GM21515 (cell line): ENCODE measurements around the gene KRTAP4-16.
"Not testable (repeated sequence)": the region's sequence is repeated elsewhere in the genome, so short reads cannot be mapped to it uniquely, and the experiment has no call there.

Source experiments
- ATAC-seq: cut with Tn5 transposase; IDR thresholded peaks from one replicate; pipeline ENCODE4 v1.9.1; 2021; ENCODE audit not compliant: unreplicated experiment

The KRTAP4-16 gene

GRCh38 chr17:41119696-41120690 lies 18.0 kb upstream of the KRTAP4-16 start:
- ATAC-seq: not testable (repeated sequence)

- ATAC-seq: no peak
Observed at GRCh38 chr17:41118721-41119120, 16.7 kb upstream of the KRTAP4-16 start.

DNA sequence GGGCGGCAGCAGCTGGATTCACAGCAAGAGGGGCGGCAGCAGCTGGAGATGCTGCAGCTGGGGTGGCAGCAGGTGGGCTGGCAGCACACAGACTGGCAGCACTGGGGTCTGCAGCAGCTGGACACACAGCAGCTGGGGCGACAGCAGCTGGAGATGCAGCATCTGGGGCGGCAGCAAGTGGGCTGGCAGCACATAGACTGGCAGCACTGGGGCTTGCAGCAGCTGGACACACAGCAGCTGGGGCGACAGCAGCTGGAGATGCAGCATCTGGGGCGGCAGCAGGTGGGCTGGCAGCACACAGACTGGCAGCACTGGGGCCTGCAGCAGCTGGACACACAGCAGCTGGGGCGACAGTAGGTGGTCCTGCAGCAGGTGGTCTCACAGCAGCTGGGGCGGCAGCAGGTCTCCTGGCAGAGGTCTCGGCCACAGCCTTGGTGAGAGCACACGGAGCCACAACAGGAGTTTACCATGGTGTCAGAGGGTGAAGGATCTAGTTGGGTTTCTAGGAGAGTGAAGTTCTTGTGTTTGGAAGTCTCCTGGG lies 15.9 kb upstream of the KRTAP4-16 start, which contains the start of gene KRTAP4-11:
Gene KRTAP4-11 (minus strand): TSS at position 528 of the 541 bp plus-strand sequence. CDS start 58 bp downstream, at position 470.
- ATAC-seq: not testable (repeated sequence)

DNA sequence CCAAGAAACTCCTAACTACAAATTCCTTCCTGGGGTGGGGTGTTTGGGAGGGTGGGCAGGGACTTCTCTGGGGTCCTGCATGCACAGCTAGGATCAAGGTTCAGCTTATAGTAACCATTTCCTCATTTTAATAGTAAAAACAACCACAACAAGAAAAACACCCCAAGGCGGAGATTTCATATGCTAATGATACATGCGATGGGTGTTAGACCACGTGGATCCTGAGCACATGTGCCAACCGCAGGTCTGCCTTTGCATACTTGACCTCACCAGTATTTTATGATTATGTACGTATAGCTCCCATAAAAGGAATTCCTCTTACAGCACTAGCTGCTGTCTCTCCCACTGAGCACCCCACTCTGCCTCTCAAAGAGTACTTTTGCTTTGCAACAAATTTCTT lies 14.3 kb upstream of the KRTAP4-16 start:
- ATAC-seq: no peak

DNA sequence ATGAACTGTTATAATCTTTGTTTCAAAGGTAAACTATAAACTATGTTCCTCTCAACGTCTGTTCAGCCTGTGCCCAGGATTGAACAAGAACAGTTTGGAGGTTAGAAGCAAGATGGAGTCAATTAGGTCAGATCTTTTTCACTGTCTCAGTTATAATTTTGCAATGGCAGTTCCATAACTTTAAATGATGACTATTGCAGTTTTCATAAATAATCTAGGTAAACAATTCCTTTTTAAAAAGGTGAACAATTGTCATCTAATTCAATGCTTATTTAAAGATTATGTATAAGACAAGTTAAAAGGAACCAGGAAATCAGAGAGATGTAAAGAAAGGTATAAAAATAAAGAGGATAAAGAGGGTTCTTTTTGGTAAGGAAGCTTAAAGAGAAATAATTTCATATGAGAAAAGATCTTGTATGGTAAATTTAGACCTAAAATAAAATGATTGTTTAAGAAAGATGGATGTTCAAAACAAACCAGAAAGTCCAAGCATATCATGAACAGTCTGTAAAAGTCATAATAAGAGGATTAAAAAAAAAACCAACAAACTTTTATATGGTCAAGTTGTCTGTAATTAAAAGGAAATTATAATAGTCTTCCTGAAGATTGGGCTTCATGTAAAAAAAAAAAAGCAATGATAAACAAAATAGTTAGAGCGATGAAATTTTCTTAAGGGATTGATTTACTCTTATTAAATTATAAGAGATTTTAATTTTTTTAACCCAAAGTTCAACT lies 9.3 kb upstream of the KRTAP4-16 start:
- no peak for ATAC-seq

- not testable (repeated sequence) for ATAC-seq
Observed at GRCh38 chr17:41108728-41109386, 6.8 kb upstream of the KRTAP4-16 start.

GRCh38 chr17:41107941-41108450 lies 6.0 kb upstream of the KRTAP4-16 start:
- ATAC-seq: no peak

DNA sequence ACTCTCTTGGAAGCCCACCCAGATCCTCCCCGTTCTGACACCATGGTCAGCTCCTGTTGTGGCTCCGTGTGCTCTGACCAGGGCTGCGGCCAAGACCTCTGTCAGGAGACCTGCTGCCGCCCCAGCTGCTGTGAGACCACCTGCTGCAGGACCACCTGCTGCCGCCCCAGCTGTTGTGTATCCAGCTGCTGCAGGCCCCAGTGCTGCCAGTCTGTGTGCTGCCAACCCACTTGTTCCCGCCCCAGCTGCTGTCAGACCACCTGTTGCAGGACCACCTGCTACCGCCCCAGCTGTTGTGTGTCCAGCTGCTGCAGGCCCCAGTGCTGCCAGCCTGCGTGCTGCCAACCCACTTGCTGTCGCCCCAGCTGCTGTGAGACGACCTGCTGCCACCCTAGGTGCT lies 3.3 kb upstream of the KRTAP4-16 start, which contains the start of gene KRTAP4-9:
Gene KRTAP4-9 (plus strand): TSS at position 43 of the 400 bp plus-strand sequence. CDS start 0 bp downstream, at position 43.
- ATAC-seq: not testable (repeated sequence)

DNA sequence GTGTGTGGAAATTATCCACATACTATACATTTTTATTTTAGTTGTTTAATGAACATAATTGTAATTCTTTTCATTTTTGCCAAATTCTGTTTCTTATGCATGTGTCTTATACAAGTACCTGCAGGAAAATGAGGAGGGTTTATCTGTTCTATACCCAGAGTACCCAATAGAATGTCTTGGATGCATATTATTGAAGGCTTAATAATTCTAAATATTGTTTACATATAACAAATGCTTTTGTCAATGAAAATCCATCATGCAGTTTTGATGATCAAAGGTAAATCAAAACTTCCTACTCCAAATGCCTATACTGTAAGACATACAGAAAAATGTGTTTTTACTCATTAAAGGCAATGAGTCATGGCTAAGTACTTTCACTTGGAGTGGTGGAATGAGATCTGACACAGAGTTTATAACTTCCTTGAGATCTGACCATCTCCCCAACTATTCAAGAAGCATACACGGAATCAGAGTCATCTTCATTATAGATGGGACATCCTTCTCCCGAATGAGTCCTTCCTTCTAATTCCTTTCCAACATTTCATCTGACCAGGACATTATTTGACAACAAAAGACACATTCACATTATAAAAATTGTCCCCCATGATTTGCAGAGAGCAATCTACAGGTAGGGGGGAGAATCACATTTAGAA lies 2.5 kb upstream of the KRTAP4-16 start:
- not testable (repeated sequence) for ATAC-seq

GRCh38 chr17:41103896-41104295 lies 1.9 kb upstream of the KRTAP4-16 start:
- no peak for ATAC-seq

GRCh38 chr17:41099682-41100480 lies 2.1 kb downstream of the KRTAP4-16 start:
- not testable (repeated sequence) for ATAC-seq

GRCh38 chr17:41098481-41098880 lies 3.5 kb downstream of the KRTAP4-16 start:
- ATAC-seq: no peak

GRCh38 chr17:41098042-41098441 lies 4.0 kb downstream of the KRTAP4-16 start, which contains the start of gene KRTAP4-8:
TSS of gene KRTAP4-8 (minus strand) at chr17:41098142. CDS start at chr17:41098084, 58 bp downstream.
- ATAC-seq: no peak

- ATAC-seq: no peak
Observed at GRCh38 chr17:41096055-41096454, 6.0 kb downstream of the KRTAP4-16 start.

- ATAC-seq: not testable (repeated sequence)
Observed at GRCh38 chr17:41088760-41089352, 13.2 kb downstream of the KRTAP4-16 start.

DNA sequence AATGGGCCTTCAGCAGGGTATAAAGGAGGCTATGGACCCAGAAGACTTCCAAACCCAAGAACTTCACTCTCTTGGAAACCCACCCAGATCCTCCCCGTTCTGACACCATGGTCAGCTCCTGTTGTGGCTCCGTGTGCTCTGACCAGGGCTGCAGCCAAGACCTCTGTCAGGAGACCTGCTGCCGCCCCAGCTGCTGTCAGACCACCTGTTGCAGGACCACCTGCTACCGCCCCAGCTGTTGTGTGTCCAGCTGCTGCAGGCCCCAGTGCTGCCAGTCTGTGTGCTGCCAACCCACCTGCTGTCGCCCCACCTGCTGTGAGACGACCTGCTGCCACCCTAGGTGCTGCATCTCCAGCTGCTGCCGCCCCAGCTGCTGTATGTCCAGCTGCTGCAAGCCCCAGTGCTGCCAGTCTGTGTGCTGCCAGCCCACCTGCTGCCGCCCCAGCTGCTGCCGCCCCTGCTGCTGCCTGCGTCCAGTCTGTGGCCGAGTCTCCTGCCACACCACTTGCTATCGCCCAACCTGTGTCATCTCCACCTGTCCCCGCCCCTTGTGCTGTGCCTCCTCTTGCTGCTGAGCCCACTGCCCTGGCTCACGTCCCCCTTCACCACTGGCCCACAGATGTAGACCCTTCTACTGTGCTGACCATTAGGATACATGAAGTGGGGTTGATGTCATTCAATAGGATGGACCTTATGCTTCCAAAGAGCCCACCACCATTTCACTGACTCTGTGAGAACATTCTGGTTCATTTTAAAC lies 17.7 kb downstream of the KRTAP4-16 start, which contains the start of gene KRTAP4-7:
Gene KRTAP4-7 (plus strand): TSS at position 51 of the 757 bp plus-strand sequence. CDS start 57 bp downstream, at position 108.
- ATAC-seq: not testable (repeated sequence)

- not testable (repeated sequence) for ATAC-seq
Observed at GRCh38 chr17:41083427-41083826, 18.6 kb downstream of the KRTAP4-16 start.

DNA sequence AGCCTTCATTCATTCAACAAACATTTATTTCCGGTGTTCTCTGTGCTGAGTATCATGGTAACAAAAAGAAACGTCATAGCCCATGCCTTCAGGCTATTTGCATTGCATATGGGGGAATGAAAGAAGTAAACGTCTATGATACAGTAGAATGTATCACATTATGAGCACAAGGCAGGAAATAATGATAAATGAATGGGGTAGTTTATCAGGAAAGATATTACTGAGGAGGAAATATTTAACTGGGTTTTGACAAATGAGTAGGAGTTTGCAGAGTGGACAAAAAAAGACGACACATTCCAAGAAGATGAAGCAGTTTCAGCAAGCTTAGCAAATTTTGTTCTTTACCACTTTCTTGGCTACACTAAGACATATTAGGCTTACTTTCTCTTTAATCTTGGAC lies 19.4 kb downstream of the KRTAP4-16 start:
- no peak for ATAC-seq
